K562 (cell line): ENCODE measurements around the gene FERMT3. TPM values are rescaled to one million over a fixed set of nuclear protein-coding genes. Genes with fewer than 3 reads are reported as not detected.

ENCODE experiments used
- CHCHD3 ChIP-seq: fragments of 250-450 bp; sonication (Bioruptor Pico); IDR thresholded peaks from 2 replicates; pipeline ENCODE4 v2.1.2; 2022; ENCODE audit warnings: mild to moderate bottlenecking
- COPS2 ChIP-seq: fragments of 450-650 bp; conservative IDR thresholded peaks from 2 replicates; pipeline ENCODE4 v1.6.1; 2016; ENCODE audit warnings: mild to moderate bottlenecking, moderate library complexity
- DIDO1 ChIP-seq: fragments of 450-650 bp; IDR thresholded peaks from 2 replicates; pipeline ENCODE4 v1.6.1; 2016; ENCODE audit warnings: low read depth, missing biosample characterization, missing genetic modification characterization
- ELF4 ChIP-seq: fragments of 450-650 bp; formaldehyde crosslinking; IDR thresholded peaks from 2 replicates; pipeline ENCODE4 v1.4.0; 2022; ENCODE audit warnings: missing genetic modification characterization
- ETS2 ChIP-seq: IDR thresholded peaks from 2 replicates; pipeline ENCODE4 v1.6.1; 2016; ENCODE audit warnings: borderline replicate concordance, missing genetic modification characterization, mild to moderate bottlenecking, moderate library complexity, missing compliant biosample characterization; ENCODE audit not compliant: poor library complexity, severe bottlenecking
- FOXM1 ChIP-seq, 2 experiments: fragments of 450-650 bp in 1 of 2; sonication (generic) in 1 of 2; formaldehyde crosslinking in 1 of 2; IDR thresholded peaks; 2 replicates each; pipeline versions ENCODE4 v1.6.1 to v1.9.0; 2017 to 2022; ENCODE audit warnings: low read depth in 2 of 2, mild to moderate bottlenecking in 2 of 2, missing genetic modification reagents in 1 of 2, moderate library complexity in 1 of 2
- HDGF ChIP-seq: fragments of 450-650 bp; IDR thresholded peaks from 2 replicates; pipeline ENCODE4 v1.6.1; 2016
- PCBP2 ChIP-seq: fragments of 200-400 bp; formaldehyde crosslinking; IDR thresholded peaks from 2 replicates; pipeline ENCODE4 v1.6.1; 2018; ENCODE audit warnings: low read length, low read depth, mild to moderate bottlenecking, moderate library complexity; ENCODE audit not compliant: poor library complexity, severe bottlenecking
- POLR2AphosphoS5 ChIP-seq: IDR thresholded peaks from 2 replicates; pipeline ENCODE4 v1.6.1; 2011; ENCODE audit warnings: mild to moderate bottlenecking, low read depth, low read length, moderate library complexity; ENCODE audit not compliant: control insufficient read depth, insufficient read depth
- PTBP1 ChIP-seq: fragments of 200-400 bp; formaldehyde crosslinking; IDR thresholded peaks from 2 replicates; pipeline ENCODE4 v1.6.1; 2017; ENCODE audit warnings: low read depth, low read length
- RBBP5 ChIP-seq: fragments of 200-600 bp; sonication (generic); IDR thresholded peaks from 2 replicates; pipeline ENCODE4 v1.6.1; 2012; ENCODE audit warnings: borderline replicate concordance, mild to moderate bottlenecking, low read length, control low read depth, inconsistent platforms; ENCODE audit not compliant: insufficient read depth, poor library complexity, severe bottlenecking
- SAFB2 ChIP-seq: fragments of 200-400 bp; formaldehyde crosslinking; IDR thresholded peaks from 2 replicates; pipeline ENCODE4 v1.6.1; 2018; ENCODE audit warnings: borderline replicate concordance, low read length, low read depth, moderate library complexity; ENCODE audit not compliant: severe bottlenecking
- SIRT6 ChIP-seq: IDR thresholded peaks from one replicate; pipeline ENCODE4 v1.6.1; 2012; ENCODE audit warnings: low read depth, mild to moderate bottlenecking, control low read depth, inconsistent platforms, low read length, moderate library complexity
- TAF7 ChIP-seq: fragments of 450-650 bp; IDR thresholded peaks from 2 replicates; pipeline ENCODE4 v1.6.1; 2016; ENCODE audit warnings: missing genetic modification characterization, missing compliant biosample characterization
- TAL1 ChIP-seq: fragments of 450-650 bp; IDR thresholded peaks from 2 replicates; pipeline ENCODE4 v1.6.1; 2016; ENCODE audit warnings: mild to moderate bottlenecking
- TEAD2 ChIP-seq: fragments of 450-650 bp; IDR thresholded peaks from 2 replicates; pipeline ENCODE4 v1.6.1; 2016; ENCODE audit warnings: missing genetic modification characterization, control low read depth, missing compliant biosample characterization
- TSC22D4 ChIP-seq: fragments of 450-650 bp; IDR thresholded peaks from 2 replicates; pipeline ENCODE4 v1.6.1; 2016; ENCODE audit warnings: missing genetic modification characterization, missing biosample characterization, control low read depth
- ZNF184 ChIP-seq: sonication (generic); formaldehyde crosslinking; IDR thresholded peaks from 2 replicates; pipeline ENCODE4 v1.5.0; 2020; ENCODE audit warnings: missing genetic modification reagents
- ZNF197 ChIP-seq: fragments of 200-800 bp; sonication (Bioruptor generic); IDR thresholded peaks from 2 replicates; pipeline ENCODE4 v1.6.1; 2016; ENCODE audit warnings: low read depth, missing genetic modification characterization, missing compliant biosample characterization
- ZNF217 ChIP-seq: sonication (generic); formaldehyde crosslinking; IDR thresholded peaks from 2 replicates; pipeline ENCODE4 v1.8.0; 2022; ENCODE audit warnings: mild to moderate bottlenecking, missing genetic modification reagents
- polyA plus RNA-seq, 8 experiments: library from polyadenylated mRNA; depleted of rRNA in 4 of 8; stranded (reverse) in 5 of 8; unstranded in 3 of 8; fragments of >200 nt; fragmentation: Nextera tagmentation in 2 of 8; fragmentation: Illumina TruSeq in 1 of 8; extraction: Ambion mirVana in 2 of 8; extraction: Trizol in 1 of 8; gene quantifications; 2 replicates each; pipeline versions ENCODE4 v1.2.1 to v1.2.3, GENCODE V29; 2011 to 2014; ENCODE audit warnings: inconsistent platforms in 1 of 8, missing spikeins in 1 of 8
- total RNA-seq, 7 experiments: library from RNA; depleted of rRNA in 6 of 7; stranded (reverse); fragments of >200 nt in 6 of 7; fragmentation: Illumina TruSeq in 2 of 7; extraction: Trizol in 2 of 7; gene quantifications; 2 replicates each; pipeline versions ENCODE4 v1.2.1 to v1.2.3, GENCODE V29; 2011 to 2021; ENCODE audit warnings: low replicate concordance in 1 of 7
- TF ChIP-seq, protein P1 (sequence below): fragments of 250-450 bp; sonication (Bioruptor Pico); IDR thresholded peaks from 2 replicates; pipeline ENCODE4 v1.5.0; 2020; ENCODE audit warnings: mild to moderate bottlenecking
- TF ChIP-seq, protein P2 (sequence below): fragments of 250-450 bp; sonication (Bioruptor Pico); IDR thresholded peaks from 2 replicates; pipeline ENCODE4 v1.4.0; 2020; ENCODE audit warnings: mild to moderate bottlenecking, moderate library complexity
- TF ChIP-seq, protein P3 (sequence below): sonication (generic); formaldehyde crosslinking; IDR thresholded peaks from 2 replicates; pipeline ENCODE4 v1.9.0; 2022; ENCODE audit warnings: mild to moderate bottlenecking, missing genetic modification reagents

FERMT3 gene
- total and polyA plus RNA-seq, 9 of the 15 experiments (the other 6 are each of a cell fraction or from before 2014, with no cell fraction given): 3.2 to 275 (median 79.7) TPM

DNA sequence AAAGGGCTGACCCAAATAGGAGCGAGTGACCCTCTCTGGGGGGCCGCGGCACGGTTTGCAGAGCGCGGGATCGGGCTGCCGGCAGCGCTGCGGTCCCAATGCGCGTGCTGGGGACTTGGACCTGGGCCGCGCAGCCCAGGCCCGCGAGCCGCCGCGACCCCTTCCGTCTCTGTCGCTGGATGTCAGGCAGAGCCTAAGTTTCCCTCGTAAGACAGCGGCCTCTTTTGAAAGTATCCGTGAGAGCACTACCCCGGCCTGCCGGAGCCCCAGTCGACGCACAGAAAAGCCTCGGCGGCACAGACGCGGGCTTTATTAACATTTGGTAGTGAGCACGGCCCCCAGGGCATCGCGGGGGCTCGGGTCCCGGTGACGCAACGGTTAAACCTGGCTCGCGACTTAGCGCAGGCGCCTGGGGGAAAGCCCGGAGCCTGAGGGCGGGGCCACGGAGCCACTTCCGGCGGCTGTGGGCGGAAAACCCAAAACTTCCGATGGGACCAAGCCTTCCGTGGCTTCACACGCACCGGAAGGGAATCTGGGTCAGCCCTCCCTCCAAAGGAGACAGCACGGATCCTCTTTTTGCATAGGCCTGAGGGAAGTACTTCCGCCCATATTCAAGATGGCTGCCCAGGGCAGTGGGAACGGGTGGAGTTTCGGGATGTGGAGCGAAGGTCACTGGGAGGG, 63.2 kb downstream of the FERMT3 start (continued):
- peak; percentile 9; the same call in 1 of the 2 replicates for TF ChIP-seq FOXM1 (IDR thresholded peaks at IDR 0.05; ENCODE audit: low read depth)
- TF ChIP-seq FOXM1 (CRISPR knock-in tag; IDR thresholded peaks at IDR 0.05; ENCODE audit: low read depth): no peak
- 0 out of 2 replicates have a peak, but pooled peaks have one; percentile 65 for TF ChIP-seq DIDO1 (tag)
- TF ChIP-seq TEAD2: no peak
- TF ChIP-seq, protein P1, sequence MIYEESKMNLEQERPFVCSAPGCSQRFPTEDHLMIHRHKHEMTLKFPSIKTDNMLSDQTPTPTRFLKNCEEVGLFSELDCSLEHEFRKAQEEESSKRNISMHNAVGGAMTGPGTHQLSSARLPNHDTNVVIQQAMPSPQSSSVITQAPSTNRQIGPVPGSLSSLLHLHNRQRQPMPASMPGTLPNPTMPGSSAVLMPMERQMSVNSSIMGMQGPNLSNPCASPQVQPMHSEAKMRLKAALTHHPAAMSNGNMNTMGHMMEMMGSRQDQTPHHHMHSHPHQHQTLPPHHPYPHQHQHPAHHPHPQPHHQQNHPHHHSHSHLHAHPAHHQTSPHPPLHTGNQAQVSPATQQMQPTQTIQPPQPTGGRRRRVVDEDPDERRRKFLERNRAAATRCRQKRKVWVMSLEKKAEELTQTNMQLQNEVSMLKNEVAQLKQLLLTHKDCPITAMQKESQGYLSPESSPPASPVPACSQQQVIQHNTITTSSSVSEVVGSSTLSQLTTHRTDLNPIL (CRISPR knock-in tag): 0 out of 2 replicates have a peak, but pooled peaks have one; percentile 55
- no peak for TF ChIP-seq TAF7
- peak; percentile 93 for TF ChIP-seq ELF4
- no peak for TF ChIP-seq ZNF217 (CRISPR knock-in tag)
- TF ChIP-seq TAL1: no peak
- TF ChIP-seq RBBP5: peak; percentile 8
- TF ChIP-seq, protein P2, sequence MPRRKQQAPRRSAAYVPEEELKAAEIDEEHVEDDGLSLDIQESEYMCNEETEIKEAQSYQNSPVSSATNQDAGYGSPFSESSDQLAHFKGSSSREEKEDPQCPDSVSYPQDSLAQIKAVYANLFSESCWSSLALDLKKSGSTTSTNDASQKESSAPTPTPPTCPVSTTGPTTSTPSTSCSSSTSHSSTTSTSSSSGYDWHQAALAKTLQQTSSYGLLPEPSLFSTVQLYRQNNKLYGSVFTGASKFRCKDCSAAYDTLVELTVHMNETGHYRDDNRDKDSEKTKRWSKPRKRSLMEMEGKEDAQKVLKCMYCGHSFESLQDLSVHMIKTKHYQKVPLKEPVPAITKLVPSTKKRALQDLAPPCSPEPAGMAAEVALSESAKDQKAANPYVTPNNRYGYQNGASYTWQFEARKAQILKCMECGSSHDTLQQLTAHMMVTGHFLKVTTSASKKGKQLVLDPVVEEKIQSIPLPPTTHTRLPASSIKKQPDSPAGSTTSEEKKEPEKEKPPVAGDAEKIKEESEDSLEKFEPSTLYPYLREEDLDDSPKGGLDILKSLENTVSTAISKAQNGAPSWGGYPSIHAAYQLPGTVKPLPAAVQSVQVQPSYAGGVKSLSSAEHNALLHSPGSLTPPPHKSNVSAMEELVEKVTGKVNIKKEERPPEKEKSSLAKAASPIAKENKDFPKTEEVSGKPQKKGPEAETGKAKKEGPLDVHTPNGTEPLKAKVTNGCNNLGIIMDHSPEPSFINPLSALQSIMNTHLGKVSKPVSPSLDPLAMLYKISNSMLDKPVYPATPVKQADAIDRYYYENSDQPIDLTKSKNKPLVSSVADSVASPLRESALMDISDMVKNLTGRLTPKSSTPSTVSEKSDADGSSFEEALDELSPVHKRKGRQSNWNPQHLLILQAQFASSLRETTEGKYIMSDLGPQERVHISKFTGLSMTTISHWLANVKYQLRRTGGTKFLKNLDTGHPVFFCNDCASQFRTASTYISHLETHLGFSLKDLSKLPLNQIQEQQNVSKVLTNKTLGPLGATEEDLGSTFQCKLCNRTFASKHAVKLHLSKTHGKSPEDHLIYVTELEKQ: no peak
- no peak for TF ChIP-seq TSC22D4
- TF ChIP-seq ETS2: no peak
- TF ChIP-seq PTBP1: no peak
- TF ChIP-seq, protein P3, sequence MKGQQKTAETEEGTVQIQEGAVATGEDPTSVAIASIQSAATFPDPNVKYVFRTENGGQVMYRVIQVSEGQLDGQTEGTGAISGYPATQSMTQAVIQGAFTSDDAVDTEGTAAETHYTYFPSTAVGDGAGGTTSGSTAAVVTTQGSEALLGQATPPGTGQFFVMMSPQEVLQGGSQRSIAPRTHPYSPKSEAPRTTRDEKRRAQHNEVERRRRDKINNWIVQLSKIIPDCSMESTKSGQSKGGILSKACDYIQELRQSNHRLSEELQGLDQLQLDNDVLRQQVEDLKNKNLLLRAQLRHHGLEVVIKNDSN: no peak; the same call in 1 of the 2 replicates
- no peak for TF ChIP-seq HDGF
- TF ChIP-seq POLR2AphosphoS5: peak; percentile 65
- TF ChIP-seq SAFB2: no peak
- no peak for TF ChIP-seq PCBP2
- no peak for TF ChIP-seq COPS2
- TF ChIP-seq ZNF184 (CRISPR knock-in tag): no peak
- peak; percentile 44; the same call in 1 of the 2 replicates for TF ChIP-seq CHCHD3
- TF ChIP-seq SIRT6: no peak
- peak; percentile 34; the same call in 1 of the 2 replicates for TF ChIP-seq ZNF197 (CRISPR knock-in tag)
